Measurements from ENCODE around the gene RPH3AL.

DNA sequence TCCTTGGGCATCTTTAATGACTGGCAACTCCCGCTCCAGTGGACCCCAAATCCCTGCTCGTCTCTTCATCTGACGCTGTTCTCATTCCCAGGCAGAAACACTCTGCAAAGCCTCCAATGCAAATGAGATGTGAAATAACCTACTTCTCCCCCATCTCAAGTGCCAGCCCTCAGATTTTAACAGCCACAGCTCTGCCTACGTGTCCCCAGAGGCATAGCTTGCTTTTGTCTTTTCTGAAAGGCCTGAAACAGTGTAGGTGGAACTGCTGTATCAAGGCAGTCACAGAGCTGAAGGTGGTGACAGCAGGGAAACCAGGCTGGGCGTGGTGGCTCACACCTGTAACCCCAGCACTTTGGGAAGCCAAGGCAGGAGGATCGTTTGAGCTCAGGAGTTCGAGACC lies 14.7 kb downstream of the RPH3AL start:
- no peak for TF ChIP-seq JUND (IDR thresholded peaks at IDR 0.05; ENCODE audit: low read depth, low read length)
- TF ChIP-seq SIN3A (IDR thresholded peaks at IDR 0.05; ENCODE audit: low read depth, low read length): no peak
- TF ChIP-seq, protein P1, sequence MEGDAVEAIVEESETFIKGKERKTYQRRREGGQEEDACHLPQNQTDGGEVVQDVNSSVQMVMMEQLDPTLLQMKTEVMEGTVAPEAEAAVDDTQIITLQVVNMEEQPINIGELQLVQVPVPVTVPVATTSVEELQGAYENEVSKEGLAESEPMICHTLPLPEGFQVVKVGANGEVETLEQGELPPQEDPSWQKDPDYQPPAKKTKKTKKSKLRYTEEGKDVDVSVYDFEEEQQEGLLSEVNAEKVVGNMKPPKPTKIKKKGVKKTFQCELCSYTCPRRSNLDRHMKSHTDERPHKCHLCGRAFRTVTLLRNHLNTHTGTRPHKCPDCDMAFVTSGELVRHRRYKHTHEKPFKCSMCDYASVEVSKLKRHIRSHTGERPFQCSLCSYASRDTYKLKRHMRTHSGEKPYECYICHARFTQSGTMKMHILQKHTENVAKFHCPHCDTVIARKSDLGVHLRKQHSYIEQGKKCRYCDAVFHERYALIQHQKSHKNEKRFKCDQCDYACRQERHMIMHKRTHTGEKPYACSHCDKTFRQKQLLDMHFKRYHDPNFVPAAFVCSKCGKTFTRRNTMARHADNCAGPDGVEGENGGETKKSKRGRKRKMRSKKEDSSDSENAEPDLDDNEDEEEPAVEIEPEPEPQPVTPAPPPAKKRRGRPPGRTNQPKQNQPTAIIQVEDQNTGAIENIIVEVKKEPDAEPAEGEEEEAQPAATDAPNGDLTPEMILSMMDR (IDR thresholded peaks at IDR 0.05 in 2 of 3, conservative IDR thresholded peaks at IDR 0.05 in 1 of 3; ENCODE audit: control insufficient read depth in 2 of 3, extremely low read depth in 1 of 3, insufficient read depth in 1 of 3, low read depth in 3 of 3, low read length in 3 of 3): no peak
- TF ChIP-seq, protein P2, sequence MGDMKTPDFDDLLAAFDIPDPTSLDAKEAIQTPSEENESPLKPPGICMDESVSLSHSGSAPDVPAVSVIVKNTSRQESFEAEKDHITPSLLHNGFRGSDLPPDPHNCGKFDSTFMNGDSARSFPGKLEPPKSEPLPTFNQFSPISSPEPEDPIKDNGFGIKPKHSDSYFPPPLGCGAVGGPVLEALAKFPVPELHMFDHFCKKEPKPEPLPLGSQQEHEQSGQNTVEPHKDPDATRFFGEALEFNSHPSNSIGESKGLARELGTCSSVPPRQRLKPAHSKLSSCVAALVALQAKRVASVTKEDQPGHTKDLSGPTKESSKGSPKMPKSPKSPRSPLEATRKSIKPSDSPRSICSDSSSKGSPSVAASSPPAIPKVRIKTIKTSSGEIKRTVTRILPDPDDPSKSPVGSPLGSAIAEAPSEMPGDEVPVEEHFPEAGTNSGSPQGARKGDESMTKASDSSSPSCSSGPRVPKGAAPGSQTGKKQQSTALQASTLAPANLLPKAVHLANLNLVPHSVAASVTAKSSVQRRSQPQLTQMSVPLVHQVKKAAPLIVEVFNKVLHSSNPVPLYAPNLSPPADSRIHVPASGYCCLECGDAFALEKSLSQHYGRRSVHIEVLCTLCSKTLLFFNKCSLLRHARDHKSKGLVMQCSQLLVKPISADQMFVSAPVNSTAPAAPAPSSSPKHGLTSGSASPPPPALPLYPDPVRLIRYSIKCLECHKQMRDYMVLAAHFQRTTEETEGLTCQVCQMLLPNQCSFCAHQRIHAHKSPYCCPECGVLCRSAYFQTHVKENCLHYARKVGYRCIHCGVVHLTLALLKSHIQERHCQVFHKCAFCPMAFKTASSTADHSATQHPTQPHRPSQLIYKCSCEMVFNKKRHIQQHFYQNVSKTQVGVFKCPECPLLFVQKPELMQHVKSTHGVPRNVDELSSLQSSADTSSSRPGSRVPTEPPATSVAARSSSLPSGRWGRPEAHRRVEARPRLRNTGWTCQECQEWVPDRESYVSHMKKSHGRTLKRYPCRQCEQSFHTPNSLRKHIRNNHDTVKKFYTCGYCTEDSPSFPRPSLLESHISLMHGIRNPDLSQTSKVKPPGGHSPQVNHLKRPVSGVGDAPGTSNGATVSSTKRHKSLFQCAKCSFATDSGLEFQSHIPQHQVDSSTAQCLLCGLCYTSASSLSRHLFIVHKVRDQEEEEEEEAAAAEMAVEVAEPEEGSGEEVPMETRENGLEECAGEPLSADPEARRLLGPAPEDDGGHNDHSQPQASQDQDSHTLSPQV (IDR thresholded peaks at IDR 0.05): no peak
- no peak for TF ChIP-seq HDAC2 (IDR thresholded peaks at IDR 0.05)
- TF ChIP-seq, protein P3, sequence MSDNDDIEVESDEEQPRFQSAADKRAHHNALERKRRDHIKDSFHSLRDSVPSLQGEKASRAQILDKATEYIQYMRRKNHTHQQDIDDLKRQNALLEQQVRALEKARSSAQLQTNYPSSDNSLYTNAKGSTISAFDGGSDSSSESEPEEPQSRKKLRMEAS (IDR thresholded peaks at IDR 0.05; ENCODE audit: low read depth, low read length): no peak
- TF ChIP-seq PML (IDR thresholded peaks at IDR 0.05; ENCODE audit: low read length): no peak
- no peak for TF ChIP-seq KDM1A (IDR thresholded peaks at IDR 0.05; ENCODE audit: borderline replicate concordance)
- TF ChIP-seq NFYA (IDR thresholded peaks at IDR 0.05; ENCODE audit: borderline replicate concordance, low read depth, low read length): no peak
- TF ChIP-seq SP1 (IDR thresholded peaks at IDR 0.05; ENCODE audit: low read depth, low read length): no peak
- TF ChIP-seq EP300 (IDR thresholded peaks at IDR 0.05; ENCODE audit: borderline replicate concordance in 1 of 2, control insufficient read depth in 1 of 2, low read depth in 2 of 2, low read length in 2 of 2): no peak
- TF ChIP-seq, protein P4, sequence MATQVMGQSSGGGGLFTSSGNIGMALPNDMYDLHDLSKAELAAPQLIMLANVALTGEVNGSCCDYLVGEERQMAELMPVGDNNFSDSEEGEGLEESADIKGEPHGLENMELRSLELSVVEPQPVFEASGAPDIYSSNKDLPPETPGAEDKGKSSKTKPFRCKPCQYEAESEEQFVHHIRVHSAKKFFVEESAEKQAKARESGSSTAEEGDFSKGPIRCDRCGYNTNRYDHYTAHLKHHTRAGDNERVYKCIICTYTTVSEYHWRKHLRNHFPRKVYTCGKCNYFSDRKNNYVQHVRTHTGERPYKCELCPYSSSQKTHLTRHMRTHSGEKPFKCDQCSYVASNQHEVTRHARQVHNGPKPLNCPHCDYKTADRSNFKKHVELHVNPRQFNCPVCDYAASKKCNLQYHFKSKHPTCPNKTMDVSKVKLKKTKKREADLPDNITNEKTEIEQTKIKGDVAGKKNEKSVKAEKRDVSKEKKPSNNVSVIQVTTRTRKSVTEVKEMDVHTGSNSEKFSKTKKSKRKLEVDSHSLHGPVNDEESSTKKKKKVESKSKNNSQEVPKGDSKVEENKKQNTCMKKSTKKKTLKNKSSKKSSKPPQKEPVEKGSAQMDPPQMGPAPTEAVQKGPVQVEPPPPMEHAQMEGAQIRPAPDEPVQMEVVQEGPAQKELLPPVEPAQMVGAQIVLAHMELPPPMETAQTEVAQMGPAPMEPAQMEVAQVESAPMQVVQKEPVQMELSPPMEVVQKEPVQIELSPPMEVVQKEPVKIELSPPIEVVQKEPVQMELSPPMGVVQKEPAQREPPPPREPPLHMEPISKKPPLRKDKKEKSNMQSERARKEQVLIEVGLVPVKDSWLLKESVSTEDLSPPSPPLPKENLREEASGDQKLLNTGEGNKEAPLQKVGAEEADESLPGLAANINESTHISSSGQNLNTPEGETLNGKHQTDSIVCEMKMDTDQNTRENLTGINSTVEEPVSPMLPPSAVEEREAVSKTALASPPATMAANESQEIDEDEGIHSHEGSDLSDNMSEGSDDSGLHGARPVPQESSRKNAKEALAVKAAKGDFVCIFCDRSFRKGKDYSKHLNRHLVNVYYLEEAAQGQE (IDR thresholded peaks at IDR 0.05; ENCODE audit: low read depth, low read length): no peak
- TF ChIP-seq, protein P5, sequence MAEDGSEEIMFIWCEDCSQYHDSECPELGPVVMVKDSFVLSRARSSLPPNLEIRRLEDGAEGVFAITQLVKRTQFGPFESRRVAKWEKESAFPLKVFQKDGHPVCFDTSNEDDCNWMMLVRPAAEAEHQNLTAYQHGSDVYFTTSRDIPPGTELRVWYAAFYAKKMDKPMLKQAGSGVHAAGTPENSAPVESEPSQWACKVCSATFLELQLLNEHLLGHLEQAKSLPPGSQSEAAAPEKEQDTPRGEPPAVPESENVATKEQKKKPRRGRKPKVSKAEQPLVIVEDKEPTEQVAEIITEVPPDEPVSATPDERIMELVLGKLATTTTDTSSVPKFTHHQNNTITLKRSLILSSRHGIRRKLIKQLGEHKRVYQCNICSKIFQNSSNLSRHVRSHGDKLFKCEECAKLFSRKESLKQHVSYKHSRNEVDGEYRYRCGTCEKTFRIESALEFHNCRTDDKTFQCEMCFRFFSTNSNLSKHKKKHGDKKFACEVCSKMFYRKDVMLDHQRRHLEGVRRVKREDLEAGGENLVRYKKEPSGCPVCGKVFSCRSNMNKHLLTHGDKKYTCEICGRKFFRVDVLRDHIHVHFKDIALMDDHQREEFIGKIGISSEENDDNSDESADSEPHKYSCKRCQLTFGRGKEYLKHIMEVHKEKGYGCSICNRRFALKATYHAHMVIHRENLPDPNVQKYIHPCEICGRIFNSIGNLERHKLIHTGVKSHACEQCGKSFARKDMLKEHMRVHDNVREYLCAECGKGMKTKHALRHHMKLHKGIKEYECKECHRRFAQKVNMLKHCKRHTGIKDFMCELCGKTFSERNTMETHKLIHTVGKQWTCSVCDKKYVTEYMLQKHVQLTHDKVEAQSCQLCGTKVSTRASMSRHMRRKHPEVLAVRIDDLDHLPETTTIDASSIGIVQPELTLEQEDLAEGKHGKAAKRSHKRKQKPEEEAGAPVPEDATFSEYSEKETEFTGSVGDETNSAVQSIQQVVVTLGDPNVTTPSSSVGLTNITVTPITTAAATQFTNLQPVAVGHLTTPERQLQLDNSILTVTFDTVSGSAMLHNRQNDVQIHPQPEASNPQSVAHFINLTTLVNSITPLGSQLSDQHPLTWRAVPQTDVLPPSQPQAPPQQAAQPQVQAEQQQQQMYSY (CRISPR knock-in tag; IDR thresholded peaks at IDR 0.05): no peak
